Stimulated activated CD8-positive, alpha-beta memory T cell treated with anti-CD3 and anti-CD28 coated beads, Interleukin-7, amount 100 ng/mL, for 4 hours (primary cell): ENCODE data around the gene SNPH.

Experiments
- DNase-seq, 2 donors: peaks; one replicate each; pipeline ENCODE4 v3.0.0-alpha.2; 2020; ENCODE audit warnings: low read depth in 2 of 2

The SNPH gene

GRCh38 chr20:1323830-1324597, 57.9 kb downstream of the SNPH start:
- no peak for DNase-seq

- peak; percentile 46 to 58 for DNase-seq
These were observed 58.6 kb downstream of the SNPH start for GRCh38 chr20:1324598-1325172.

- DNase-seq, result peak; percentile 98
These were observed 59.3 kb downstream of the SNPH start for GRCh38 chr20:1325173-1326030.

GRCh38 chr20:1326031-1326930, 60.2 kb downstream of the SNPH start:
- no peak for DNase-seq

- no peak for DNase-seq
These were observed 61.2 kb downstream of the SNPH start for GRCh38 chr20:1327241-1327653.

- no peak for DNase-seq
These were observed 62.0 kb downstream of the SNPH start for GRCh38 chr20:1327827-1328679.

- no peak for DNase-seq
These were observed 62.7 kb downstream of the SNPH start, which contains the start of gene SDCBP2 for GRCh38 chr20:1328680-1329330. TSS of gene SDCBP2 (minus strand) at chr20:1329139. CDS start at chr20:1320416, 8,723 bp downstream.

GRCh38 chr20:1330075-1330830, 64.2 kb downstream of the SNPH start:
- DNase-seq, result no peak

- no peak for DNase-seq
These were observed 65.0 kb downstream of the SNPH start for GRCh38 chr20:1331101-1331500.

- no peak for DNase-seq
These were observed 65.8 kb downstream of the SNPH start for GRCh38 chr20:1331801-1332453.

- no peak for DNase-seq
These were observed 66.7 kb downstream of the SNPH start for GRCh38 chr20:1332749-1333300.

- DNase-seq, result no peak
These were observed 67.6 kb downstream of the SNPH start for GRCh38 chr20:1333462-1334369.

- DNase-seq, result no peak
These were observed 68.3 kb downstream of the SNPH start for GRCh38 chr20:1334370-1334731.

- DNase-seq, result no peak
These were observed 68.7 kb downstream of the SNPH start for GRCh38 chr20:1334761-1335160.

- DNase-seq, result no peak
These were observed 70.0 kb downstream of the SNPH start for GRCh38 chr20:1335961-1336698.

- no peak for DNase-seq
These were observed 70.7 kb downstream of the SNPH start for GRCh38 chr20:1336699-1337367.
